GM12892 (cell line): Measurements from ENCODE around the gene TARS1.

Source experiments
- POLR2A ChIP-seq: IDR thresholded peaks from 2 replicates; pipeline ENCODE4 v1.6.1; 2011; ENCODE audit warnings: low read depth, low read length, control low read depth
- POLR2AphosphoS5 ChIP-seq: IDR thresholded peaks from 2 replicates; pipeline ENCODE4 v1.6.1; 2011; ENCODE audit warnings: low read depth, low read length, control low read depth
- TAF1 ChIP-seq: IDR thresholded peaks from 2 replicates; pipeline ENCODE4 v1.6.1; 2011; ENCODE audit warnings: low read depth, mild to moderate bottlenecking, control low read depth, low read length, borderline replicate concordance

DNA sequence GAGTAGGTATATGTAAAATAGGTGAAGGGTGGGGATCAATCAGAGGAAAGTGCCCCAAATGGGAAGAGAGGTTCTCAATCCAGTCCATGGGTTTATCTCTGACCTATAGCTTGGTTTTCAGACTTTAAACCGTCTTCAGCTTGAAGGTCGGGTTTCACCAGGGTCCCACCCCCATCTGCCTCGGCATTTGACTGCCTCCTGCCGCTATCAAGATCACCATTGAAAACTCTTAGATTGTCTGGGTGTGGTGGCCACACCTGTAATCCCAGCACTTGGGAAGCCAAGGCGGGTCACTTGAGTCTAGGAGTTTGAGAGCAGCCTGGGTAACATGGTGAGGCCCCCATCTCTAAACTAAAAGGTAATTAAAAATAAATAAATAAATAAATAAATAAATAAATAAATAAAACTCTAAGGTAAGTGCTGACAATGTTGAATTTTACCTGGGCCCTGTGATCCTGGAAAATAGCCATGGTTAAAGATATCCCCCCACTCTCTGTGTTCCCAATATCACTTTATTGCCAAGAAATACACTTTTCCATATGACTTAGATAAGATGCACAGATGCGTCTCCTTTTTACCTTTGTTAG, 48.8 kb downstream of the TARS1 start:
- TF ChIP-seq POLR2AphosphoS5: no peak
- TF ChIP-seq POLR2A: no peak
- TF ChIP-seq TAF1: no peak
